Endothelial cell of umbilical vein (primary cell): ENCODE measurements around the gene SUGCT. TPM values are rescaled to one million over a fixed set of nuclear protein-coding genes. Genes with fewer than 3 reads are reported as not detected.
"Not testable (repeated sequence)": the region's sequence is repeated elsewhere in the genome, so short reads cannot be mapped to it uniquely, and the experiment has no call there.

Experiments used
- BruUV-seq: library from RNA; stranded (reverse); fragments of 400-500 nt; replicated peaks from 2 replicates; lab custom pipeline; 2021; lab: Mats Ljungman, UMichigan
- CTCF ChIA-PET: fragments of 300-600, 350-600 bp; sonication (Branson Sonifier 250); formaldehyde crosslinking; loops from one replicate; lab custom pipeline; 2021; ENCODE audit warnings: antibody characterized with exemption, inconsistent platforms; lab: Charles Lee
- POLR2A ChIA-PET: fragments of 300-600, 350-600 bp; sonication (Branson Sonifier 250); formaldehyde crosslinking; loops from one replicate; lab custom pipeline; 2021; ENCODE audit warnings: antibody characterized with exemption, inconsistent platforms; lab: Charles Lee
- DNase-seq: peaks from one replicate; pipeline ENCODE4 v3.0.0-alpha.2; 2011; ENCODE audit warnings: low read depth, low spot score
- FAIRE-seq: peaks from 2 replicates; lab custom pipeline; 2011; peaks lifted over from hg19 to GRCh38; lab: Jason Lieb, UNC
- H2AFZ ChIP-seq: 2 replicates; pipeline ENCODE4 v1.6.0; 2012; ENCODE audit warnings: low read depth, low read length, control low read depth, inconsistent platforms
- H3K27ac ChIP-seq: 2 replicates; pipeline ENCODE4 v1.5.1; 2011; ENCODE audit warnings: low read depth, mild to moderate bottlenecking, control low read depth, low read length, moderate library complexity; ENCODE audit not compliant: insufficient read depth
- H3K27me3 ChIP-seq, 2 experiments: 2 replicates each; pipeline versions ENCODE4 v1.6.0 to v1.6.1; 2011; ENCODE audit warnings: low read length in 2 of 2, mixed read lengths in 1 of 2; ENCODE audit not compliant: control insufficient read depth in 2 of 2, insufficient read depth in 2 of 2
- H3K36me3 ChIP-seq, 2 experiments: 2 replicates in 1 of 2; 3 replicates in 1 of 2; pipeline ENCODE4 v1.5.1; 2011; ENCODE audit warnings: low read length in 2 of 2, mild to moderate bottlenecking in 1 of 2, moderate library complexity in 1 of 2; ENCODE audit not compliant: control insufficient read depth in 2 of 2, insufficient read depth in 2 of 2; ENCODE audit errors: extremely low read depth in 1 of 2
- H3K4me1 ChIP-seq: 3 replicates; pipeline ENCODE4 v1.5.1; 2011; ENCODE audit warnings: mild to moderate bottlenecking, low read length; ENCODE audit not compliant: control insufficient read depth, insufficient read depth; ENCODE audit errors: extremely low read depth
- H3K4me2 ChIP-seq: 2 replicates; pipeline ENCODE4 v1.6.1; 2011; ENCODE audit warnings: low read length, control low read depth, mixed read lengths; ENCODE audit not compliant: insufficient read depth
- H3K4me3 ChIP-seq, 3 experiments: fragments of 200-600 bp in 1 of 3; sonication (generic), shearing (Covaris generic) in 1 of 3; replicated peaks in 1 of 3; 2 replicates each; pipeline ENCODE4 v1.5.1; 2011 to 2016; ENCODE audit warnings: control low read depth in 3 of 3, low read length in 3 of 3, mild to moderate bottlenecking in 2 of 3, inconsistent platforms in 1 of 3, low read depth in 1 of 3, moderate library complexity in 1 of 3; ENCODE audit not compliant: insufficient read depth in 1 of 3
- H3K79me2 ChIP-seq: 2 replicates; pipeline ENCODE4 v1.6.0; 2012; ENCODE audit warnings: low read length, inconsistent platforms; ENCODE audit not compliant: control insufficient read depth, insufficient read depth
- H3K9ac ChIP-seq: replicated peaks from 2 replicates; pipeline ENCODE3; 2011; ENCODE audit warnings: low read length, control low read depth; ENCODE audit not compliant: insufficient read depth; ENCODE audit errors: extremely low read depth
- H3K9me1 ChIP-seq: replicated peaks from 3 replicates; pipeline ENCODE4 v1.6.0; 2011; ENCODE audit warnings: mild to moderate bottlenecking, low read length; ENCODE audit not compliant: control insufficient read depth, insufficient read depth; ENCODE audit errors: extremely low read depth
- H3K9me3 ChIP-seq: replicated peaks from 2 replicates; pipeline ENCODE4 v1.5.1; 2012; ENCODE audit warnings: low read length, inconsistent platforms; ENCODE audit not compliant: control insufficient read depth, insufficient read depth
- H4K20me1 ChIP-seq: replicated peaks from 2 replicates; pipeline ENCODE3; 2011; ENCODE audit warnings: mild to moderate bottlenecking, low read length; ENCODE audit not compliant: control insufficient read depth, insufficient read depth; ENCODE audit errors: extremely low read depth
- GATA2 ChIP-seq: IDR thresholded peaks from 2 replicates; pipeline ENCODE4 v1.7.0; 2011; ENCODE audit warnings: low read depth, mild to moderate bottlenecking, moderate library complexity, mixed read lengths, low read length; ENCODE audit not compliant: insufficient read length, insufficient read depth
- POLR2A ChIP-seq: IDR thresholded peaks from 2 replicates; pipeline ENCODE4 v1.6.1; 2012; ENCODE audit warnings: low read depth, mild to moderate bottlenecking, control low read depth, low read length
- POLR2AphosphoS5 ChIP-seq: IDR thresholded peaks from 2 replicates; pipeline ENCODE4 v1.6.1; 2012; ENCODE audit warnings: low read depth, mild to moderate bottlenecking, control low read depth, low read length, moderate library complexity; ENCODE audit not compliant: insufficient read depth
- dilution Hi-C: fragments of 300-500 bp; cut with MboI; formaldehyde crosslinking; loops from one replicate; pipeline ENCODE4 v1.15.0; 2019; ENCODE audit warnings: low sequenced_read_pairs; ENCODE audit not compliant: extremely low pct_ligation_motif_present
- intact Hi-C: fragments of 100-400 bp; cut with micrococcal nuclease; formaldehyde crosslinking; loops from one replicate; pipeline ENCODE4 v1.10.0; 2022
- polyA plus RNA-seq, 4 experiments: library from polyadenylated mRNA; depleted of rRNA in 3 of 4; stranded (reverse) in 3 of 4; unstranded in 1 of 4; fragments of >200 nt; gene quantifications; 2 replicates each; pipeline versions ENCODE4 v1.2.1 to v1.2.3, GENCODE V29; 2011 to 2012; ENCODE audit warnings: missing spikeins in 1 of 4
- total RNA-seq: library from RNA; stranded (reverse); gene quantifications from 2 replicates; pipeline ENCODE4 v1.2.3, GENCODE V29; 2021

SUGCT gene
- total and polyA plus RNA-seq, 2 donors (not counting 3 experiments of a cell fraction or from before 2014, with no cell fraction given) = 1.2 to 1.4 TPM

GRCh38 chr7:40115936-40116335 is 18.9 kb upstream of the SUGCT start:
- Histone ChIP-seq H4K20me1 (no peaks in the 10 kb centered on the region), H3K79me2 (no peaks in the 10 kb centered on the region), H3K27me3 (no peaks in the 10 kb centered on the region), H3K27ac (no peak overlapping the region), H3K4me3 (no peak overlapping the region), H2AFZ (no peak overlapping the region), H3K36me3 (no peaks in the 10 kb centered on the region), H3K9ac (no peak overlapping the region), H3K4me2 (no peak overlapping the region), H3K9me3 (no peaks in the 10 kb centered on the region), H3K4me1 (no peaks in the 10 kb centered on the region), H3K9me1 (no peaks in the 10 kb centered on the region)
- intact Hi-C loops = no loop called here
- ChIA-PET CTCF (no interaction called here), POLR2A (no interaction called here)
- no TSS peak for BruUV-seq
- dilution Hi-C loops = no loop called here
- no peak for DNase-seq
- FAIRE-seq = no peak
- no peak for TF ChIP-seq POLR2A
- TF ChIP-seq POLR2AphosphoS5 = no peak
- TF ChIP-seq GATA2 = no peak

- H3K4me2 ChIP-seq, H3K27me3 ChIP-seq, H4K20me1 ChIP-seq, BruUV-seq, DNase-seq, dilution Hi-C loops, intact Hi-C loops, H3K9ac ChIP-seq, H3K4me3 ChIP-seq, H3K79me2 ChIP-seq, FAIRE-seq, H3K4me1 ChIP-seq, H3K36me3 ChIP-seq, POLR2A ChIA-PET, H3K9me3 ChIP-seq, H3K27ac ChIP-seq, H3K9me1 ChIP-seq, H2AFZ ChIP-seq: not testable (repeated sequence)
- CTCF ChIA-PET = interaction anchor here (0.9 kb wide), 1 partner anchor 16 kb away, joined by 4 read pairs; no protein-coding TSS in a partner anchor
Measured at GRCh38 chr7:40117199-40117598, 17.6 kb upstream of the SUGCT start.

- H2AFZ ChIP-seq, POLR2A ChIA-PET, FAIRE-seq, H3K4me2 ChIP-seq, H3K36me3 ChIP-seq, BruUV-seq, H3K9me3 ChIP-seq, intact Hi-C loops, dilution Hi-C loops, H3K9ac ChIP-seq, H3K79me2 ChIP-seq, H3K27ac ChIP-seq, H3K9me1 ChIP-seq, H3K4me3 ChIP-seq, DNase-seq, H4K20me1 ChIP-seq, H3K4me1 ChIP-seq, H3K27me3 ChIP-seq: not testable (repeated sequence)
- CTCF ChIA-PET = interaction anchor here (0.6 kb wide), 1 partner anchor 1464 kb away, joined by 3 read pairs; no protein-coding TSS in a partner anchor
Measured at GRCh38 chr7:40118201-40118600, 16.6 kb upstream of the SUGCT start.
